NCI-H446 (cell line): ENCODE data around the gene SH2D7.
A peak's percentile ranks its signal among the peaks of the same experiment; 100 is the strongest.

Experiments used
- DNase-seq, 2 experiments: peaks; one replicate each; lab custom pipeline; 2025; lab: John Stamatoyannopoulos, UW

Gene SH2D7

DNA sequence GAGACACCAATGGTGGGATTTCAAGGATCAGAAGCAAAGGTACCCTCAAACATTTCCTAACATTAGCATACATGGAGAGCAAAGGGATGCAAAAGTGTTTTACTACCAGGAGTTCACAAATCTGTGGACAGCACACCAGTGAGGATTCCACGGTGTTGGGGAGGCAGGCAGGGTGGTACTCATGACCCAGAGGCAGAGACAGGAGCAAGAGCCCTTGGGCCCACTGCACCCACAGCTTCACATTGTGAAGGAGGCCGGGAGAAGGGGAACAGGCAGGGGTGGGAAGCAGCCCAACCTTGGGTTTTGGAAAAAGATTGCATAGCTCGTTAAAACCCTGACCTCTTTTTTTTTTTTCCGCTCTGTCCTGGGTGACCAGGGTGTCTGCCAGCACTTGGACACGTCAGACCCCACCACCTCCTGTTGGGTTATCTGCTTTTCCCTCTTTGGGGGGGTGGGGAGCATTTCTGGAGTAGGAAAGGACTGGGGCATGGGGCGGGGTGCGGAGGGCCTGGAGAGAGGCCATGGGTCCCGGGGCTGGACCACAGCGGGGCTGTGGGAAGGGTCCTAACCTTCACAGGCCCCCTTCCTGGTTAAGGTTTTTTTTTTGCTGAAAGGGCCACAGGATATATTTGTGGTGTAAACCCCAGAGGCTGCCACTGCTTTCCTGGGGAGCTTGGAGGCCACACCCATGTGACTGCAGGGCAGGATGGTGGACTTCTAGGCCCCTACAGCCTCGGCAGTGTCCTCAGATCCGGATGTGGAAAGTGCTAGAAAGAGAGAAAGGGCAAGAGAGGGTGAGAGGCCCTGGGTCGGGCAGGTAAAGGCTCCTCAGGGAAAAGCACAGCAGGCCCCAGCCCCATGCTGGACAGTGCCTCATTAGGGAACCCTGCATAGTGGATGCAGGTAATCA lies 12.5 kb downstream of the SH2D7 start:
- DNase-seq: no peak

DNA sequence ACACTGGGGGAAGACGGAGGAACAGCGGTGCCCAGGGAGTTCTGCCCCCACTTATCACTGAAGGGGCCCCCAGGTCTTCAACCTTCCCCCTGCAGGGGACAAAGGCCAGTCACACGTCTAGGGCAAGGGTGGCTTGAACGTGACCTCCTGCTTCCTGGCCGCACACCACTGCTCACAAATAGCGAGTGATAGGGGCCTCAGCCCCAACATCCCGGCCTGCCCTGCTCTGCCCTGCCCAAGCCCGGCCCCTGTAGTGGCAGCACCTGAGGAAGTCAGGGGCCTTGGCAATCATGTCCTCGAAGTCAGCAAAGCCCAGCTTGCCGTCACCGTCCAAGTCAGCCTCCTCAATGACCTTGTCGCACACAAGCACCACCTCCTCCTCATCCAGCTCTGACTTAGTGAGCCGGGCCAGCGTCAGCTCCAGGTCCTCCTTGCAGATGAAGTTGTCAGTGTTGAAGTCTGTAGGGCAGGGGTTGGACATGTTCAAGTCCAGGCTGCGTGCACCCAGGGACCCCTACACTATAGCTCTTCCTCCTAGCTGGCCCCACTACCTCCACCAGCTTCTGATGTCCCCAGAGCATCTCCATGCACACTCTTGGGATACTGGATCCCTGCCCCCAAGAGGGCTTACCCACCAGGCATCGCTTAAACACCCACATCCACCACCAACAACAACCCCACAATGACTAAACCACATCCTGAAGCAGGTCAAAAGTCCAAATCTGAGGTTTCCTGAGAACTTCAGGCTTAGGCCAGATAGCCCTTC lies 13.3 kb downstream of the SH2D7 start:
- no peak for DNase-seq

DNA sequence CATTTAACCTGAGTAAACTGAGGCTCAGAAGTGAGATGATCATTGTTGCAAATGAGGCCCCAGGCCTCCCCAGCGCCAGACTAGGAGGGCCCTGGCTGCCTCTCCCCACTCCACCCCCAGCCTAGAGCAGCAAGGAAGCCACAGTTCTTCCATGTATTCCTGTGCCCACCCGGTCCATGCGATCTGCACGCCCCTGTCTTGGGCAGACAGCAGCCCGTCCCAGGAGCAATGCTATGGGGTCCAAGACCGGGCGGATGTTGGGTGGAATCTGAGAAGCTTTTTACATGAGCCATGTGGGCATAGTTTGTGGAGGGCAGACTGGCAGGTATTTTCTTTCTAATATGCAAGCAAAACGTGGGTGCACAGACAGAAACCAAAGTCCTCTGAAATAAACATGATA lies 15.1 kb downstream of the SH2D7 start:
- no peak for DNase-seq

DNA sequence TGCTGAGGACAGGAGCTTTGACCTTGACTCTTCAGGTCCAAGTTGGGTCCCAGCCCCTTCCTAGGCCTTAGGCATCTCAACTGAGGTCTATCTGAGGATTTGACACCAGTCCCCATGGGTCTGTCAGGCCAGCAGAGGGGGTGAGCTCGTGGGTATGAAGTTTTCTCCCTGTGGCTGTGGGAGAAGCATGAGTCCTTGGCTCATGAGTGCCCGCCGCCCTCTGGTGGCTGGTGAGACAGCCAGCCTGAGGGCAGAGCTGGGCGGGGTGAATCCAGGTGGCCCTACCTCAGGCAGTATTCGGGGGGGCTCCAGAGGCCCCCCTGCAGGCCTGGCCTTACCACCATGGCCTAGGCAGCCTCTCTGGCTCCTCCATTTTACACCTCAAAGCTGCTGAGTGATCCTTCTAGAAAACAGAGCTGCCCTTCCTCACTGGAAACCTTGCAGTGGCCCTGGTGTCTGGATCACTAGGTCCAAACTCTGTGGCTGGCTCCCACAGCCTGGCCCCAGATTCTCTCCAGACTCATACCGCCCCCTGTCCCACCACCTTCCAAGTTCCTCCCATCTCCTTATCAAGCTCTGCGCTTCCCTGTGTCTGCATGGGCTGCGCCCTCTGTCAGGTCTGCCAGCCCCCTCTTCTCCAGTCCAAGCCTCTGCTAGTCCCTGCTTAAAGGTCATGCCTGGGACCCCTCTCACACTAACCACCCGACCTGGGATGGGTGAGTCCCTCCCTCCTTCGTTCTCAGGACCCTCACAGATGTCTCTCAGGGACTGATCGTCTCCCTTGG lies 16.1 kb downstream of the SH2D7 start:
- peak; percentile 45 to 78 for DNase-seq

DNA sequence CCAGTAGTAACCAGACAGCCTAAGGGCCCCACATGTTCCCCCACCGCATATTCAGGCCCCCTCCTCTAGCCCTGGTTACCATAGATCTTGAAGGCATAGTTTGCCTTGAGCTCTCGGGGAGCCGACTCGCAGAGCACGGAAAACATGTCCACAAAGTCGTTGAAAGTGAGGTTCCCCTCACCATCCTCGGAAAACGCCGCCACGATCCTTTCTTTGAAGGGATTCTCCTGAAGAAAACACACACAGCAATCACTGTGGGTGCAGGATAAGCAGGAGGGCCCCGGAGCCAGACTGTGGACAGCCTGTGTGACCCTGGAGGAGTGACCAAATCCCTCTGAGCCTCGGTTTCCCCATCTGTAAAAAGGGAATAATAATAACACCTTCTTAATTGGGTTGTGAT lies 16.8 kb downstream of the SH2D7 start:
- no peak for DNase-seq

DNA sequence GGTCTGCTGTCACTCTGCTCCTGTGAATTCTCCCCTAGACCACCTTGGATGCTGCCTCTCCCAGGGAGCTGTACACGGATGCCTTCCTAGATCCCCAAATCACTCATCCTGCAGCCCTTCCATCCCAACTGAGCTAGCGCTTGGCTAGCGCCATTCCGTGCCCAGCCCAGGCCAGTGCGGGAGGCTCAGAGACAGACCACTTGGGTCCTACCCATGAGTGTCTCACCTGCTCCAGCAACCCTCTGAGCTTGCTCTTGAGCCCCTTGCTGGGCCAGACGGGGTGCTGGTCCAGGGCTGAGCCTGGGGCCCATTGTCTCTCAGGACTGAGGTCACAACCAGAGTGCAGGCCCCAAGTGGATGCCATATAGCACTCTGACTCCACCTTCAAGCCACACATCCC lies 17.7 kb downstream of the SH2D7 start:
- no peak for DNase-seq

DNA sequence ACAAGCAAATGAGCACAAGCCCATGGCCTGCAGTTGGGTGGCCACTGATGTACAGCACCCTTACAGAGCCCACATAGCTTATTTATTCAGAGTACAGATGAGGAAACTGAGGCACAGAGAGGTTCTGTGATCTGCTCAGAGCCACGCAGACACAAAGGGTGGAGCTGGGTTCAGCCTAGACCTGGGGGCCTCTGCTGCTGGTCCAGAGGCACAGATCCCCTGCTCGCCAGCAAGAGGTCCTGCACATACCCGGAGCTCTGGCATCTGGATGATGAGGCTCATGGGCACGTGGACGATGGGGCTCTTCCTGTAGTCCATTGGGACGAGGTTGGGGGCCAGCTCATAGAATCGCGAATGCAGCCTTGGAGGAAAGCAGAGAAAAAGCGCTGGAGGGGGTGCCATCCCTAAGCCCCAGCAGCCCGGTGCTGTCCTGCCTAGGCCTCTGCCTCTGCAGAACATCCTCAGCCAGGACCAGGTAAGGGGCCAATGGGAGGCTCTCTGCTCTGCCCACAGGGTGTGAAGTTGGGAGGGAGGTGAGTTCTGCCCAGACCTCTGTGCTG lies 18.6 kb downstream of the SH2D7 start:
- DNase-seq: no peak

DNA sequence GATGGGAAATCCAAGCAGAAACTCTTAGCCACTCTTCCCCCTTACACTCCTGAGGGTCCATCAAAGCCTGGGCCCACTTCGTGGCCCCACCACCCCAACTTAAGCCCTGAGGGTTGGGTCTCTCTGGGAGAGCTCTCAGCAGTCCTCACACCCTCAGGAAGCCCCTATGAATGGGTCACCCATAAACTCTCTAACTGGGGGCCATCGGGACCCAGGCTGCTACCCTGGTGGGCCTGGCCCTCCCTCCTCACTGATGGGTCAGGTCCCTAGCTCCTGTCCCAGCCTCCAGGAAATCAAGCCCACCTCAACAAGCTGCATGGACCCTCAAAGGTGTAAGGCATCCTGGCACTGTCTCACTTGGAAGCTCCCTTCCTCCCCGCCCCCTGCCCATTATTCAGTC lies 19.4 kb downstream of the SH2D7 start:
- no peak for DNase-seq

DNA sequence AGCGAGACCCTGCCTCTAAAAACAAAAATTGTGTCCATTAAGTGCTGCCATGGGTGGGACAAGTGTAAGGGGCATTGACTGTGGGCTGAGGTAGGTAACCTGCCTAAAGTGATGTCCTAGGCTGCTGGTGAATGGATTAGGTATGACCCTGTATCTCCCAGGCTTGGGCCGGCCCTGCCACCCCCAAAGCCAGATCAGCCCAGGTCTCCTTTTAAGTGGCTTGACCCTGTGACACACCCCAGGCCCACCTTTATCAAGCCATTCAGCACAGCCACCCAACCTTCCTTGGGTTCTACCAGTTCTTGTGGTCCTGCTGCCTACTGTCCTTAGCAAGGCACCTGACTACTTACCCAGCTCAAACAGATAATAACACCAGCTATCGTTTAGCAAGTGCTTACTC lies 20.2 kb downstream of the SH2D7 start:
- DNase-seq: no peak

DNA sequence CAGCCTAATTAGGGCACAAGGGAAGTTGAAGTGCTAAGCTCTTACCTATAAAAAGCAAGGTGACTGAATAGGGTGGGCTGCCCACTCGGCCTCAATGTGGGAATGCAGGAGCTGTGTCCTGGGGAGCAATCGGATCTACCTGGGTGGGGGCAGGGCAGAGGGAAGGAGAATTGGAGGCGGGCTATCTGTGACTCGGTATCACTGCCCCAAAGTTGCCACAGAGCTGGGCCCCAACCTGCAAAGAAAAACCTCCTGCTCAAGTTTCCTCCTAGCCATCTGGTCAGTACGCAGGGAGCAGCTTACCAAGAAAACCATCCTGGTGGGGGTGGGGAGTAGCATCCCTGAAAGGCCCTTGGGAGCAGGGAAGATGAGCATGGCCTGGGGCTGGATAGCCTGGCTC lies 28.2 kb downstream of the SH2D7 start:
- DNase-seq: no peak

DNA sequence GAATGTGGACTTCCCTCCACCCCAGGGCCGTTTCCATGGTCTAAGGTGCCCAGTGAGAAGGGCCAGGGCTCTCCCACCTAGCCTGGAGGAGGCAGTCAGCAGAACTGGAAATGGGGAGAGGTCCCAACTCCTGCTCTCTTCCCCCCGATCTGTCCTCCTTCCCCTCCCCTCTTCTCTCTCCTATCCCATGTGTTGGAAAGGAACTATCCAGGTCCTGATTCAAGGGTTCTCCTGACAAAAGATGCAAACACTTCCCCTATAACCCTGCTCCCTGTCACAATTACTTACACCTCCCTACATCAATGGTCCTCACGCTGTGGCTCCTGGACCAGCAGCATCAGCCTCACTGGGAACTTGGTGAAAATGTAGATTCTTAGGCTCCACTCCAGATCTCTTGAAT lies 32.9 kb downstream of the SH2D7 start:
- DNase-seq: no peak

DNA sequence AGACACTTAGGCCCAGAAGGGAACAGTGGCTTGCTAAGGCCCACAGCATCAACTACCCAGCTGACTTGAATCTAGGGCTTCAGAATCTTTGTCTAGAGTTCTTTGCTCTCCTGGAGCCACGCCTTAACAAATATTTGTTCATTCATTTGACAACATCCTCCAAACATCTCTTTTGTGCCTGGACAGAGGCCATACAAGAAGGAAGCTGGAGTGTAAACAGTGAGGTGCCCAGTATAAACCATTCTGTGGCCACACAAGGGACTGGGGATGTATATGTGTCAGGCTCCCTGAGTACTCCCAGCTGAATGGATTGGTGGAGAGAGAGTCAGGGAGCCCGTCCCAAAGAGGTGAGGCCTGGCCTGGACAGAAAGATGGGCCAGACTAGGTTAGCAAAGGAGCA lies 35.5 kb downstream of the SH2D7 start:
- DNase-seq: no peak

DNA sequence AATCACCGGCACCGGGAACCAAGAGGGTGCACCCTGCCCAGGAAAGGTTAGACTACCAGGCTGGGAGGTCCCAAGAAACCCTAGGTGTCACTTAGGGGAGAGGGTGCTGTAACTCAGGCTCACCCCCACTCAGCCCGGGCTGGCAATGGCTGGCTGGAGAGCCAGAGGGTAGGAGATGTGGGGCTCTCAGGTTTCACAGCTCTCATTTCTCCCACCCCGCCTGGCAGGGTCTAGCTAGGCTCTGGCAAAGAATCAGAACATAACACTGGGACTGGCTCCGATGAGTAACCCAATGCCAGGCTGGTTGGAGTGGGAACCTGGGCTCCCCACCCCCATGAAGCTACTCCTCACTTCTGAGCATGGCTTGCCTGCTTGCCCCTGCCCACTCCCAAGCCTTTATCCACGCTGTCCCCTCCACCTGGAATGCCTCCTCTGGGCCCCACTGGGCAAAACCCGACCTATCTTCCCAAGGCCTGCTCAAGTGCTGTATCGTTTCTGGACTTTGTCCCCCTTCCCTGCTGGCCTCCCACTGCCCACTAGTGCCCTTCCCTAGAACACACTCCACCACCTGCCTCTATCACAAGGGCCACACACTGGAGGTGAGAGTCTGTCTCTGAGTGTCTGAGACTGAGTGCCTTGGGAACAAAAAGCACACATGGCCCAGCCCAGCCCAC lies 36.9 kb downstream of the SH2D7 start:
- peak; percentile 42 to 64 for DNase-seq

DNA sequence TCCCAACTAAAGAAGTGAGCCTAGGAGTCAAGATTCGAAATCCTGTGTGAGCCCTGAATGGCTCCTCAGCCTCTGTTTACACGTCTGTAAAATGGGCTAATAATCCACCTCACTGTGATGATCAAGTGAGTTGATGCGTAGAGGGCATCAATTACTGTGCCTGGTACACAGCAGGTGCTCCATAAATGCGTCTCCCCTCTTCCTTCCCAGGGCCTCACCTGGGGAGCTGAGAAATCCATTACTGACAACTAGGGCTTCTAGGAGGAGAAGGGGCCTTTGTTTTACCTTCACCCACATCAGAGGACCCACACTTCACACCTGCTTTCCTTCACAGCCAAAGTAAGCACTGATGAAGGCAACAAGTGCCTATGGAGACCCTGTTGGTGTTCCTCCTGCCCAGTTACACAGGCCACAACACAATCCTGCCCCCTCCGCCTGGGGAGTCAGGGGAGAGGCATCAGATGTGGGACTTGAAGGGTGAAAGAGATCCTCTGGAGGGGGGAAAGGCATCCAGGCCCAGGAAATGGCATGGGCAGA lies 37.5 kb downstream of the SH2D7 start:
- no peak for DNase-seq

DNA sequence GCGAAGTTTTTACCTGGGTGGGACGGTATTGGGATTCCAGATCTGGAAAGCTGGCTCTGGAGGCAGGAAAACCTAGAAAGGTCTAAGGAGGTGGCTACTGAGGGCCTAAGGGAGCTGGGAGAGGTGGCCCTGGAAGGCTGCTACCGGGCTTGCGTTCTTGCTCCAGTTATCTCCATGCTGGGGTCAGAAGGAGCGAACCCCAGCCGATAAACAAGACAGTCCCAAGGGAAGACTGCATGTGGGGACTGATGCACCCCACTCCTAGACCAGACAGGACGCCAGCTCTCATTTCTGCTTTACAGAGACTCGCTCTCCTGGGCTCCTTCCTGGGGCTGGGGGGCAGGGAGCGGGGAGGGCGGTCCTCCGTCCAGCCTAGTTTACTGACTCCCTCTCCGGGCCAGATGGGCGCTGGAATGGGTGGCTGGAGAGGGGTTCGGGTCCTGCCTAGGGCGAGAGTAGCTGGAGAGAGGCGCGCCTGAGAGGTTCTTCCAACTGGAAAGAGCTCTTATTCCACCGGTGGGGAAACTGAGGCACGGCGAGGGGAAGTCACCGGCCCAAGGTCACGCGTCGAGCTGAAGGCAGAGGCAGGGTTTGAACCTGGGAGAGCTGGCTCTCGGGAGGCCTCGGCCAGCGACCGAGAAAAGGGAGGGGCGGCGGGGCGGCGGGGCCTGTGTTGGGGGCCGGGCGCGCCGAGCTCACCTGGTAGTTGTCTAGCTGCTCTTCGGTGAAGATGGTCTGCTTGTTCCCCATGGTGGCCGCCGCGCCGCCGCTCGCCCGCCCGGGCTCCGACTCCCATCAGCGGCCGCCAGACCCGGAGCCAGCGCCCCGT lies 38.3 kb downstream of the SH2D7 start:
- no peak for DNase-seq

DNA sequence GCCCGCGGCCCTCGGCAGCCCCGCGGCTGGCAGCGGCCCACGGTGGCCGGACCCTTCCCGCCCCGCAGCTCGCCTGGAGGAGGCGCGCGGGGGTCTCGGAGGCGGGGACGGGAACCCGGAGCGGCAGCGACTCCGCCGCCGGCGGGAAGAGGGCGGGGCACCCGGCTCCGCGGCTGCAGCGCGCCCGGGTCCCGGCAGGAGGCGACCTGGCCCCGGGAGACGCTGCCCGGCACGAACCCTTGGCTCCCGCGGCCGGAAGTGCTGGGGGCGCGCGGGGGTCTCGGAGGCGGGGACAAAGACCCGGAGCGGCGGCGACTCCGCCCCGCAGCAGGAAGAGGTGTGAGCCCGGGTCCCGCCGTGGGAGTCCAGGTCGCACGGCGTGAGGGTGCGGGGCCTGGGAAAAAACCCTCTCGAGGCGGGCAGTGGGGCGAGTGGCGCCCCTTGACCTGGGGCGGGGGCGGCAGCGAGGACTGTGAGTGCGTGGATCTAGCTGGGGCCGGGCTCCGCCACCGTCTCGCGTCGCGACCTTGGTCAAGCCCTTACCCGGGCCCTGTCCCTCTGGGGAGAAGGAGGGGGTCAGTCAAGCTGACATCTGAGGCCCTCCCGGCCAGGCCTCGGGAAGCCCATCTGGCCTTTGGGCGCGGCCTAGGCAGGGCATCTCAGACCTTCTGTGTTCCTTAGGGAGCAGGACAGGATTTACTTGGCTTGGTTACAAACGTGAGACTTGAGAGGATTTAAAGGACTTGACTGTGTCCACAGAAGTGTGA lies 39.1 kb downstream of the SH2D7 start, which contains the start of gene CIB2:
Gene CIB2 (minus strand): TSS at position 151 of the 767 bp plus-strand sequence. CDS start 230 bp downstream, outside the sequence.
- DNase-seq: peak in 1 of 2 experiments; percentile 63

DNA sequence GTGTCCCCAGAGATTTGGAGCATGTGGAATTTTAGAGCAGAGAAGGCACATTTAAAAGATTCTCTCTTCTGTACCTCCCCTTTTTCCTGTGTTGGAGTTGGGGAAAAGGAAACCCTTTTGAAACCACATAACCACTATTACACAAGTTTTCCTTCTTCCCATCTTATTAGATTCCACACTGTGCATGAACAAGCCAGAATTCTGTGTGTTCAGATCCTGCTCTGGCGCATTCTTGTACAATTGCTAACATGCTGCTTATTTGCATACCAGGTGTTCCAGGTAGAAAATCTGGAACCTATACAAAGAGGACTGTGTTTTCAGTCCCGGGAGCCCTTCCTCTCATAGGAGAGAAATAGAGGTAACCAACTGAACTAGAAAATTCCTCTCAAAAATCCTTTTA lies 41.4 kb downstream of the SH2D7 start:
- DNase-seq: no peak

DNA sequence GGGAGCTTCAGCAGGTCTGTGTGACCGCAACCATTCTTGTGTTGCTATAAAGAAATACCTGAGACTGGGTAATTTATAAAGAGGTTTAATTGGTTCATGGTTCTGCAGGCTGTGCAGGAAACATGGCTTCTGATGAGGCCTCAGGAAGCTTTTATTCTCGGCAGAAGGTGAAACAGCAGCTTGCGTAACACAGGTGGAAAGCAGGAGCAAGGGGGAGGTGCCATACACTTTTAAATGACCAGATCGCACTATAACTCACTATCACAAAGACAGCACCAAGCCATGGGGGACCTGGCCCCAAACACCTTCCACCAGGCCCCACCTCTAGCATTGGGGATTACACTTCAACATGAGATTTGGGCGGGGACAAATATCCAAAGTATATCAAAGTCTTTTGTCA lies 47.2 kb downstream of the SH2D7 start:
- no peak for DNase-seq

DNA sequence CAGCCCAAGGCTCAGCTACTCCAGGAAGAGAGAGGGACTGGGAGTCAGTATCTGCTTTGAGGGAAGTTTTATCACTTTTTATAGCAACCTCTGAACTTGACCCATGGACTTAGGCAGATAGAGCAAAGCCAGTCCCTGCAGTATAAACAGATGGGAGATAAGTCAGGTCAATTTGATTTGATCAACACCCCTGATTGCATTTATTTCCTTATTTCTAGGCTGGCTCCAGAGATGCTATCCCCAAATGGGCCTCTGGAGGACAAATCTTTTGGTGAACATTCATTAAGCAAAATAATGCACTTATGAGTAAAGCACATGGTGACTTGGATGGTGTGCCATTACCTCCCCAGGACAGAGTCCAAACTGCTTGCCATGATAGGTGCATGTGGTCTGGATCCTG lies 47.9 kb downstream of the SH2D7 start:
- no peak for DNase-seq

DNA sequence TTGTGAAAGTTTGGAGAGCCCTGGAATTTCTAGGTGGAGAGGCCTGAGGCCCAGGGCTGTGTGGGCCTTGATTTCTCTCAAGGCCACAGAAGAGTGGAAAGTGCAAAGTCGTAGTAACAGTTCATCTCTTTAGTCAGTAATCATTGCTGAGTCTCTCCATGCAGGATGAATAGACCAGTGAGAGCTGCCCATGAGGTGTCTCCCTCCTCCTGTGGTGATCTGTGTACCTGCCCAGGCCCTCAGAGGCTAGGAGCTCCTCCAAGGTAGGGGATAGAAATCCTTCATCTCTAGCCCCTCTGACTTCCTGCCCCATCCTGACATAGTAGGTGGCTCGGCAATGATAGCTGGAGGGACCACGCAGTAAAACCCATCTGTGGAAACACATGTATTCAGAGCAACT lies 50.0 kb downstream of the SH2D7 start:
- DNase-seq: no peak
